B cell (primary cell): ENCODE results near the gene ZNF45.

Source experiments
- EZH2 ChIP-seq: IDR thresholded peaks from 2 replicates; pipeline ENCODE4 v1.6.1; 2012; ENCODE audit warnings: borderline replicate concordance, low read depth, mild to moderate bottlenecking, moderate library complexity, low read length; ENCODE audit not compliant: insufficient read depth, poor library complexity, severe bottlenecking
- TF ChIP-seq, protein P1 (sequence below): fragments of 200-600 bp; IDR thresholded peaks from one replicate; pipeline ENCODE4 v1.8.0; 2022; ENCODE audit warnings: antibody characterized with exemption, mild to moderate bottlenecking

DNA sequence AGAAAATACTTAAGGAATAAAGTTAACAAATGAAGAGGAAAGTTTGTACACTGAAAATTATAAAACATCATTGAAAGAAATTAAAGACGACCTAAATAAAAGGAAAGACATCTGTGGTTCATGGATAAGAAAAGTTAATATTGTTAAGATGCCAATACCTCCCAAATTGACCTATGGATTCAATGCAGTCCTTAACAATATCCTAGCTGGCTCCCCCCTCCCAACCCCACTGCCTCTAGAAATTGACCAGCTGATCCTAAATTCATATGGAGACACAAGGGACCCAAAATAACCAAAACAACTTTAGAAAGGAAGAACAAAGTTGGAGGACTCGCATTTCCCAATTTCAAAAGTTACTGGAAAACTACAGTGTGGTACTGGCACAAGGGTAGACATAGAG, 28.3 kb downstream of the ZNF45 start:
- TF ChIP-seq EZH2, result no peak
- TF ChIP-seq, protein P1, sequence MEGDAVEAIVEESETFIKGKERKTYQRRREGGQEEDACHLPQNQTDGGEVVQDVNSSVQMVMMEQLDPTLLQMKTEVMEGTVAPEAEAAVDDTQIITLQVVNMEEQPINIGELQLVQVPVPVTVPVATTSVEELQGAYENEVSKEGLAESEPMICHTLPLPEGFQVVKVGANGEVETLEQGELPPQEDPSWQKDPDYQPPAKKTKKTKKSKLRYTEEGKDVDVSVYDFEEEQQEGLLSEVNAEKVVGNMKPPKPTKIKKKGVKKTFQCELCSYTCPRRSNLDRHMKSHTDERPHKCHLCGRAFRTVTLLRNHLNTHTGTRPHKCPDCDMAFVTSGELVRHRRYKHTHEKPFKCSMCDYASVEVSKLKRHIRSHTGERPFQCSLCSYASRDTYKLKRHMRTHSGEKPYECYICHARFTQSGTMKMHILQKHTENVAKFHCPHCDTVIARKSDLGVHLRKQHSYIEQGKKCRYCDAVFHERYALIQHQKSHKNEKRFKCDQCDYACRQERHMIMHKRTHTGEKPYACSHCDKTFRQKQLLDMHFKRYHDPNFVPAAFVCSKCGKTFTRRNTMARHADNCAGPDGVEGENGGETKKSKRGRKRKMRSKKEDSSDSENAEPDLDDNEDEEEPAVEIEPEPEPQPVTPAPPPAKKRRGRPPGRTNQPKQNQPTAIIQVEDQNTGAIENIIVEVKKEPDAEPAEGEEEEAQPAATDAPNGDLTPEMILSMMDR, result no peak
